OCI-LY7 (cell line): ENCODE results near the gene ZKSCAN7.

Source experiments
- EZH2phosphoT487 ChIP-seq: fragments of 200-600 bp; sonication (generic); IDR thresholded peaks from 2 replicates; pipeline ENCODE4 v1.6.1; 2018; ENCODE audit warnings: low read depth, borderline replicate concordance, mild to moderate bottlenecking, mixed run types, antibody characterized with exemption, low read length, moderate library complexity, mixed read lengths
- TF ChIP-seq, protein P1 (sequence below): fragments of 200-600 bp; sonication (generic); conservative IDR thresholded peaks from 2 replicates; pipeline ENCODE4 v1.5.1; 2014; ENCODE audit warnings: mild to moderate bottlenecking, antibody characterized with exemption, low read length, moderate library complexity, mixed read lengths

- TF ChIP-seq, protein P1, sequence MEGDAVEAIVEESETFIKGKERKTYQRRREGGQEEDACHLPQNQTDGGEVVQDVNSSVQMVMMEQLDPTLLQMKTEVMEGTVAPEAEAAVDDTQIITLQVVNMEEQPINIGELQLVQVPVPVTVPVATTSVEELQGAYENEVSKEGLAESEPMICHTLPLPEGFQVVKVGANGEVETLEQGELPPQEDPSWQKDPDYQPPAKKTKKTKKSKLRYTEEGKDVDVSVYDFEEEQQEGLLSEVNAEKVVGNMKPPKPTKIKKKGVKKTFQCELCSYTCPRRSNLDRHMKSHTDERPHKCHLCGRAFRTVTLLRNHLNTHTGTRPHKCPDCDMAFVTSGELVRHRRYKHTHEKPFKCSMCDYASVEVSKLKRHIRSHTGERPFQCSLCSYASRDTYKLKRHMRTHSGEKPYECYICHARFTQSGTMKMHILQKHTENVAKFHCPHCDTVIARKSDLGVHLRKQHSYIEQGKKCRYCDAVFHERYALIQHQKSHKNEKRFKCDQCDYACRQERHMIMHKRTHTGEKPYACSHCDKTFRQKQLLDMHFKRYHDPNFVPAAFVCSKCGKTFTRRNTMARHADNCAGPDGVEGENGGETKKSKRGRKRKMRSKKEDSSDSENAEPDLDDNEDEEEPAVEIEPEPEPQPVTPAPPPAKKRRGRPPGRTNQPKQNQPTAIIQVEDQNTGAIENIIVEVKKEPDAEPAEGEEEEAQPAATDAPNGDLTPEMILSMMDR: no peak
- TF ChIP-seq EZH2phosphoT487: no peak
These were observed 46.8 kb downstream of the ZKSCAN7 start for GRCh38 chr3:44601749-44602148.
